Endothelial cell of umbilical vein (primary cell): ENCODE data around the gene TEKT5. TPM values are rescaled to one million over a fixed set of nuclear protein-coding genes. Genes with fewer than 3 reads are reported as not detected.

ENCODE experiments used
- BruUV-seq: library from RNA; stranded (reverse); fragments of 400-500 nt; replicated peaks from 2 replicates; lab custom pipeline; 2021; lab: Mats Ljungman, UMichigan
- CTCF ChIA-PET: fragments of 300-600, 350-600 bp; sonication (Branson Sonifier 250); formaldehyde crosslinking; loops from one replicate; lab custom pipeline; 2021; ENCODE audit warnings: antibody characterized with exemption, inconsistent platforms; lab: Charles Lee
- POLR2A ChIA-PET: fragments of 300-600, 350-600 bp; sonication (Branson Sonifier 250); formaldehyde crosslinking; loops from one replicate; lab custom pipeline; 2021; ENCODE audit warnings: antibody characterized with exemption, inconsistent platforms; lab: Charles Lee
- DNase-seq: peaks from one replicate; pipeline ENCODE4 v3.0.0-alpha.2; 2011; ENCODE audit warnings: low read depth, low spot score
- FAIRE-seq: peaks from 2 replicates; lab custom pipeline; 2011; peaks lifted over from hg19 to GRCh38; lab: Jason Lieb, UNC
- H2AFZ ChIP-seq: 2 replicates; pipeline ENCODE4 v1.6.0; 2012; ENCODE audit warnings: low read depth, low read length, control low read depth, inconsistent platforms
- H3K27ac ChIP-seq: 2 replicates; pipeline ENCODE4 v1.5.1; 2011; ENCODE audit warnings: low read depth, mild to moderate bottlenecking, control low read depth, low read length, moderate library complexity; ENCODE audit not compliant: insufficient read depth
- H3K27me3 ChIP-seq, 2 experiments: 2 replicates each; pipeline versions ENCODE4 v1.6.0 to v1.6.1; 2011; ENCODE audit warnings: low read length in 2 of 2, mixed read lengths in 1 of 2; ENCODE audit not compliant: control insufficient read depth in 2 of 2, insufficient read depth in 2 of 2
- H3K36me3 ChIP-seq, 2 experiments: 2 replicates in 1 of 2; 3 replicates in 1 of 2; pipeline ENCODE4 v1.5.1; 2011; ENCODE audit warnings: low read length in 2 of 2, mild to moderate bottlenecking in 1 of 2, moderate library complexity in 1 of 2; ENCODE audit not compliant: control insufficient read depth in 2 of 2, insufficient read depth in 2 of 2; ENCODE audit errors: extremely low read depth in 1 of 2
- H3K4me1 ChIP-seq: 3 replicates; pipeline ENCODE4 v1.5.1; 2011; ENCODE audit warnings: mild to moderate bottlenecking, low read length; ENCODE audit not compliant: control insufficient read depth, insufficient read depth; ENCODE audit errors: extremely low read depth
- H3K4me2 ChIP-seq: 2 replicates; pipeline ENCODE4 v1.6.1; 2011; ENCODE audit warnings: low read length, control low read depth, mixed read lengths; ENCODE audit not compliant: insufficient read depth
- H3K4me3 ChIP-seq, 3 experiments: fragments of 200-600 bp in 1 of 3; sonication (generic), shearing (Covaris generic) in 1 of 3; replicated peaks in 1 of 3; 2 replicates each; pipeline ENCODE4 v1.5.1; 2011 to 2016; ENCODE audit warnings: control low read depth in 3 of 3, low read length in 3 of 3, mild to moderate bottlenecking in 2 of 3, inconsistent platforms in 1 of 3, low read depth in 1 of 3, moderate library complexity in 1 of 3; ENCODE audit not compliant: insufficient read depth in 1 of 3
- H3K79me2 ChIP-seq: 2 replicates; pipeline ENCODE4 v1.6.0; 2012; ENCODE audit warnings: low read length, inconsistent platforms; ENCODE audit not compliant: control insufficient read depth, insufficient read depth
- H3K9ac ChIP-seq: replicated peaks from 2 replicates; pipeline ENCODE3; 2011; ENCODE audit warnings: low read length, control low read depth; ENCODE audit not compliant: insufficient read depth; ENCODE audit errors: extremely low read depth
- H3K9me1 ChIP-seq: replicated peaks from 3 replicates; pipeline ENCODE4 v1.6.0; 2011; ENCODE audit warnings: mild to moderate bottlenecking, low read length; ENCODE audit not compliant: control insufficient read depth, insufficient read depth; ENCODE audit errors: extremely low read depth
- H3K9me3 ChIP-seq: replicated peaks from 2 replicates; pipeline ENCODE4 v1.5.1; 2012; ENCODE audit warnings: low read length, inconsistent platforms; ENCODE audit not compliant: control insufficient read depth, insufficient read depth
- H4K20me1 ChIP-seq: replicated peaks from 2 replicates; pipeline ENCODE3; 2011; ENCODE audit warnings: mild to moderate bottlenecking, low read length; ENCODE audit not compliant: control insufficient read depth, insufficient read depth; ENCODE audit errors: extremely low read depth
- EZH2 ChIP-seq: IDR thresholded peaks from 2 replicates; pipeline ENCODE4 v1.6.1; 2012; ENCODE audit warnings: borderline replicate concordance, low read depth, mild to moderate bottlenecking, moderate library complexity, low read length, inconsistent platforms; ENCODE audit not compliant: severe bottlenecking
- FOS ChIP-seq: IDR thresholded peaks from 2 replicates; pipeline ENCODE4 v1.6.1; 2011; ENCODE audit warnings: mild to moderate bottlenecking, low read length, moderate library complexity, borderline replicate concordance; ENCODE audit not compliant: insufficient read depth
- GATA2 ChIP-seq: IDR thresholded peaks from 2 replicates; pipeline ENCODE4 v1.7.0; 2011; ENCODE audit warnings: low read depth, mild to moderate bottlenecking, moderate library complexity, mixed read lengths, low read length; ENCODE audit not compliant: insufficient read length, insufficient read depth
- JUN ChIP-seq: IDR thresholded peaks from 2 replicates; pipeline ENCODE4 v1.6.1; 2011; ENCODE audit warnings: borderline replicate concordance, low read depth; ENCODE audit not compliant: insufficient read length, insufficient read depth
- MAX ChIP-seq: IDR thresholded peaks from 2 replicates; pipeline ENCODE4 v1.6.1; 2011; ENCODE audit not compliant: insufficient read depth, insufficient read length
- MYC ChIP-seq: IDR thresholded peaks from one replicate; pipeline ENCODE4 v1.6.1; 2011; ENCODE audit warnings: mild to moderate bottlenecking, low read depth, low read length
- POLR2A ChIP-seq: IDR thresholded peaks from 2 replicates; pipeline ENCODE4 v1.6.1; 2012; ENCODE audit warnings: low read depth, mild to moderate bottlenecking, control low read depth, low read length
- POLR2AphosphoS5 ChIP-seq: IDR thresholded peaks from 2 replicates; pipeline ENCODE4 v1.6.1; 2012; ENCODE audit warnings: low read depth, mild to moderate bottlenecking, control low read depth, low read length, moderate library complexity; ENCODE audit not compliant: insufficient read depth
- dilution Hi-C: fragments of 300-500 bp; cut with MboI; formaldehyde crosslinking; loops from one replicate; pipeline ENCODE4 v1.15.0; 2019; ENCODE audit warnings: low sequenced_read_pairs; ENCODE audit not compliant: extremely low pct_ligation_motif_present
- intact Hi-C: fragments of 100-400 bp; cut with micrococcal nuclease; formaldehyde crosslinking; loops from one replicate; pipeline ENCODE4 v1.10.0; 2022
- polyA plus RNA-seq, 4 experiments: library from polyadenylated mRNA; depleted of rRNA in 3 of 4; stranded (reverse) in 3 of 4; unstranded in 1 of 4; fragments of >200 nt; gene quantifications; 2 replicates each; pipeline versions ENCODE4 v1.2.1 to v1.2.3, GENCODE V29; 2011 to 2012; ENCODE audit warnings: missing spikeins in 1 of 4
- total RNA-seq: library from RNA; stranded (reverse); gene quantifications from 2 replicates; pipeline ENCODE4 v1.2.3, GENCODE V29; 2021
- TF ChIP-seq, protein P1 (sequence below), 2 donors: IDR thresholded peaks; 1 replicate in 1 of 2; 2 replicates in 1 of 2; pipeline ENCODE4 v1.5.1; 2011; ENCODE audit warnings: low read length in 2 of 2, mild to moderate bottlenecking in 2 of 2, moderate library complexity in 2 of 2, control low read depth in 1 of 2, inconsistent platforms in 1 of 2, low read depth in 1 of 2; ENCODE audit not compliant: insufficient read depth in 1 of 2; ENCODE audit errors: extremely low read depth in 1 of 2

The TEKT5 gene
- total and polyA plus RNA-seq, 2 donors (not counting 3 experiments of a cell fraction or from before 2014, with no cell fraction given): not detected

DNA sequence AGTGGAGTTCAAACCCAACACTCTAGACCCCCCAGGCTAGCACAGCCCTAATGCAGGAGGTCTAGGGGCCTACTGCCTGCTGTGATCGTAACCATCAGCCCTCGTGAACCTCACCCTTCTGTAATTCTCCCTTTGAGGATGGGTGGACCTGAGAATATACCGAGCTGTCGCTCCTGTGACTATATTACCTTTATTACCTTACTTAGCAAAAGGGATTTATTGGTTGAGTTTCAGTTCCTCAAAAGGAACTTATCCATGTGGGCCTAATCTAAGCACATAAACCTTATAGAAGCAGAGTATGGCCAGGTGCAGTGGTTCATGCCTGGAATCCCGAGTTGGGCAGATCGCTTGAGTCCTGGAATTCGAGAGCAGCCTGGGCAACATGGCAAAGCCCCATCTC, 95.1 kb downstream of the TEKT5 start:
- H3K9ac ChIP-seq: no peak overlapping the region
- CTCF ChIA-PET: no interaction called here
- intact Hi-C loops (no loop called here), dilution Hi-C loops (no loop called here)
- no peak overlapping the region for H2AFZ ChIP-seq
- peaks cover 0 to 2% of the 10 kb centered on the region in 2 experiments for H3K27me3 ChIP-seq
- DNase-seq (no peak), FAIRE-seq (no peak)
- H3K9me1 ChIP-seq: no peaks in the 10 kb centered on the region
- H3K4me3 ChIP-seq: no peak overlapping the region
- no peaks in the 10 kb centered on the region for H3K79me2 ChIP-seq
- H3K9me3 ChIP-seq: no peaks in the 10 kb centered on the region
- no peak for TF ChIP-seq GATA2
- no peak for TF ChIP-seq EZH2
- no peak for TF ChIP-seq MYC
- TF ChIP-seq MAX: no peak
- TF ChIP-seq JUN: no peak
- TF ChIP-seq FOS: no peak
- no peak for TF ChIP-seq POLR2AphosphoS5
- TF ChIP-seq, protein P1, sequence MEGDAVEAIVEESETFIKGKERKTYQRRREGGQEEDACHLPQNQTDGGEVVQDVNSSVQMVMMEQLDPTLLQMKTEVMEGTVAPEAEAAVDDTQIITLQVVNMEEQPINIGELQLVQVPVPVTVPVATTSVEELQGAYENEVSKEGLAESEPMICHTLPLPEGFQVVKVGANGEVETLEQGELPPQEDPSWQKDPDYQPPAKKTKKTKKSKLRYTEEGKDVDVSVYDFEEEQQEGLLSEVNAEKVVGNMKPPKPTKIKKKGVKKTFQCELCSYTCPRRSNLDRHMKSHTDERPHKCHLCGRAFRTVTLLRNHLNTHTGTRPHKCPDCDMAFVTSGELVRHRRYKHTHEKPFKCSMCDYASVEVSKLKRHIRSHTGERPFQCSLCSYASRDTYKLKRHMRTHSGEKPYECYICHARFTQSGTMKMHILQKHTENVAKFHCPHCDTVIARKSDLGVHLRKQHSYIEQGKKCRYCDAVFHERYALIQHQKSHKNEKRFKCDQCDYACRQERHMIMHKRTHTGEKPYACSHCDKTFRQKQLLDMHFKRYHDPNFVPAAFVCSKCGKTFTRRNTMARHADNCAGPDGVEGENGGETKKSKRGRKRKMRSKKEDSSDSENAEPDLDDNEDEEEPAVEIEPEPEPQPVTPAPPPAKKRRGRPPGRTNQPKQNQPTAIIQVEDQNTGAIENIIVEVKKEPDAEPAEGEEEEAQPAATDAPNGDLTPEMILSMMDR (IDR thresholded peaks at IDR 0.05; ENCODE audit: extremely low read depth in 1 of 2, insufficient read depth in 1 of 2, low read depth in 1 of 2, low read length in 2 of 2): no peak
- TF ChIP-seq POLR2A: no peak
- no peak overlapping the region for H3K4me2 ChIP-seq
- H3K27ac ChIP-seq: no peak overlapping the region
- no peaks in the 10 kb centered on the region for H4K20me1 ChIP-seq
- no TSS peak for BruUV-seq
- H3K4me1 ChIP-seq: no peaks in the 10 kb centered on the region
- H3K36me3 ChIP-seq: no peaks in the 10 kb centered on the region
- POLR2A ChIA-PET: no interaction called here
